Esophagus muscularis mucosa (tissue), 4 donors: ENCODE data around the gene CEP164. TPM values are rescaled to one million over a fixed set of nuclear protein-coding genes. Genes with fewer than 3 reads are reported as not detected.

ENCODE experiments used
- DNase-seq: peaks from one replicate; pipeline ENCODE4 v3.0.0-alpha.2; 2017; ENCODE audit errors: extremely low spot score
- H3K27ac ChIP-seq, 4 donors: fragments of 200-600 bp; sonication (generic); replicated peaks in 1 of 4; 1 replicate in 3 of 4; 2 replicates in 1 of 4; pipeline ENCODE4 v1.5.1; 2016 to 2019; ENCODE audit warnings: mild to moderate bottlenecking in 1 of 4
- H3K27me3 ChIP-seq, 4 donors: fragments of 200-600 bp; sonication (generic); one replicate each; pipeline versions ENCODE4 v1.5.1 to v1.6.0; 2016 to 2019
- H3K36me3 ChIP-seq, 4 donors: fragments of 200-600 bp; sonication (generic); one replicate each; pipeline ENCODE4 v1.5.1; 2016 to 2019
- H3K4me1 ChIP-seq, 4 donors: fragments of 200-600 bp; sonication (generic); one replicate each; pipeline ENCODE4 v1.5.1; 2016 to 2019
- H3K4me3 ChIP-seq, 4 donors: fragments of 200-600 bp; sonication (generic); 1 replicate in 2 of 4; 2 replicates in 2 of 4; pipeline ENCODE4 v1.5.1; 2016 to 2019; ENCODE audit warnings: mild to moderate bottlenecking in 4 of 4, moderate library complexity in 1 of 4
- H3K9me3 ChIP-seq, 4 donors: fragments of 200-600 bp; sonication (generic); 1 replicate in 3 of 4; 2 replicates in 1 of 4; pipeline ENCODE4 v1.5.1; 2016 to 2019
- CTCF ChIP-seq, 3 experiments: fragments of 200-600 bp in 2 of 3; fragments of 450-650 bp in 1 of 3; sonication (generic) in 2 of 3; IDR thresholded peaks; one replicate each; pipeline ENCODE4 v1.5.1; 2017 to 2019; ENCODE audit warnings: antibody characterized with exemption in 3 of 3, mild to moderate bottlenecking in 2 of 3, moderate library complexity in 1 of 3
- EP300 ChIP-seq: sonication (generic); formaldehyde crosslinking; IDR thresholded peaks from one replicate; pipeline ENCODE4 v1.6.1; 2017; ENCODE audit warnings: antibody characterized with exemption
- POLR2A ChIP-seq: fragments of 450-650 bp; IDR thresholded peaks from one replicate; pipeline ENCODE4 v1.6.1; 2017; ENCODE audit warnings: antibody characterized with exemption, moderate library complexity, mild to moderate bottlenecking, low read depth
- POLR2AphosphoS5 ChIP-seq, 2 donors: sonication (generic); formaldehyde crosslinking; IDR thresholded peaks; one replicate each; pipeline ENCODE4 v1.6.1; 2017; ENCODE audit warnings: antibody characterized with exemption in 2 of 2
- whole genome bisulfite sequencing: methylation state at CpG from one replicate; pipeline ENCODE4 v1.1.5; 2018; 5-methylcytosine and 5-hydroxymethylcytosine counted together
- intact Hi-C: fragments of 100-400 bp; cut with DNase I; formaldehyde crosslinking; loops from one replicate; pipeline ENCODE4 v1.15.1; 2023
- total RNA-seq, 4 donors: library from RNA; depleted of rRNA; stranded (reverse); fragments of >200 nt; gene quantifications; one replicate each; pipeline versions ENCODE4 v1.1.0 to v1.2.1, GENCODE V29; 2016

The CEP164 gene
- total RNA-seq, 4 donors from 2014 or later: 16.4 to 21.2 (median 18.7) TPM

GRCh38 chr11:117385471-117385870 lies 57.8 kb downstream of the CEP164 start:
- no peaks in the 10 kb centered on the region for H3K9me3 ChIP-seq
- TF ChIP-seq EP300 (no peak), POLR2A (no peak), POLR2AphosphoS5 (IDR thresholded peaks at IDR 0.05) (no peak), CTCF (IDR thresholded peaks at IDR 0.05) (no peak)
- DNase-seq: no peak
- H3K4me3 ChIP-seq: no peak overlapping the region
- H3K4me1 ChIP-seq: no peaks in the 10 kb centered on the region
- H3K27ac ChIP-seq: no peak overlapping the region
- no peaks in the 10 kb centered on the region for H3K27me3 ChIP-seq
- H3K36me3 ChIP-seq: peaks cover 47 to 100% (median 83%) of the 10 kb centered on the region in 4 donors
- WGBS: 95% methylated on average over 3 of the region's 3 CpGs
- intact Hi-C loops: no loop called here

GRCh38 chr11:117385906-117386305 lies 58.3 kb downstream of the CEP164 start:
- 94% methylated on average over 9 of the region's 9 CpGs for WGBS
- H3K4me1 ChIP-seq: no peaks in the 10 kb centered on the region
- H3K27ac ChIP-seq: no peak overlapping the region
- peaks cover 47 to 100% (median 83%) of the 10 kb centered on the region in 4 donors for H3K36me3 ChIP-seq
- no peaks in the 10 kb centered on the region for H3K9me3 ChIP-seq
- intact Hi-C loops: no loop called here
- no peak overlapping the region for H3K4me3 ChIP-seq
- TF ChIP-seq CTCF (IDR thresholded peaks at IDR 0.05) (no peak), POLR2A (no peak), POLR2AphosphoS5 (IDR thresholded peaks at IDR 0.05) (no peak), EP300 (no peak)
- no peak for DNase-seq
- H3K27me3 ChIP-seq: no peaks in the 10 kb centered on the region

- Histone ChIP-seq H3K9me3 (no peaks in the 10 kb centered on the region), H3K27me3 (no peaks in the 10 kb centered on the region), H3K4me1 (no peaks in the 10 kb centered on the region), H3K27ac (no peak overlapping the region), H3K4me3 (no peak overlapping the region), H3K36me3 (peaks cover 53 to 100% (median 85%) of the 10 kb centered on the region in 4 donors)
- DNase-seq: no peak
- TF ChIP-seq POLR2AphosphoS5 (IDR thresholded peaks at IDR 0.05) (no peak), POLR2A (no peak), EP300 (no peak), CTCF (IDR thresholded peaks at IDR 0.05) (no peak)
- WGBS: 86% methylated on average over 2 of the region's 3 CpGs
- intact Hi-C loops: no loop called here
Observed at GRCh38 chr11:117387992-117388755, 60.5 kb downstream of the CEP164 start.

GRCh38 chr11:117390743-117391142 lies 63.1 kb downstream of the CEP164 start:
- WGBS: 94% methylated on average over 8 of the region's 8 CpGs
- H3K4me1 ChIP-seq: no peaks in the 10 kb centered on the region
- no peak for DNase-seq
- TF ChIP-seq POLR2AphosphoS5 (IDR thresholded peaks at IDR 0.05): no peak
- TF ChIP-seq CTCF (IDR thresholded peaks at IDR 0.05): no peak
- no peak for TF ChIP-seq POLR2A
- no peak for TF ChIP-seq EP300
- H3K27me3 ChIP-seq: no peaks in the 10 kb centered on the region
- no peak overlapping the region for H3K4me3 ChIP-seq
- no peak overlapping the region for H3K27ac ChIP-seq
- no peaks in the 10 kb centered on the region for H3K9me3 ChIP-seq
- intact Hi-C loops: no loop called here
- H3K36me3 ChIP-seq: peaks cover 70 to 100% (median 87%) of the 10 kb centered on the region in 4 donors
